OCI-LY1 (cell line): ENCODE results near the gene HOXA10.

Experiments used
- H2AFZ ChIP-seq: fragments of 200-600 bp; sonication (generic), shearing (Covaris generic); 2 replicates; pipeline ENCODE4 v1.6.0; 2014; ENCODE audit warnings: antibody characterized with exemption, mild to moderate bottlenecking, low read length
- H3F3A ChIP-seq: fragments of 200-600 bp; sonication (generic), shearing (Covaris generic); 2 replicates; pipeline ENCODE4 v1.6.0; 2014; ENCODE audit warnings: mild to moderate bottlenecking, antibody characterized with exemption, low read length, moderate library complexity; ENCODE audit not compliant: insufficient read depth
- H3K27ac ChIP-seq: fragments of 200-600 bp; sonication (generic); 2 replicates; pipeline ENCODE4 v1.5.1; 2014; ENCODE audit warnings: low read length, mixed run types, mild to moderate bottlenecking, low read depth; ENCODE audit not compliant: poor library complexity, severe bottlenecking
- H3K27me3 ChIP-seq: fragments of 200-600 bp; sonication (generic); 2 replicates; pipeline ENCODE4 v1.6.0; 2014; ENCODE audit warnings: antibody characterized with exemption, mild to moderate bottlenecking, low read length, moderate library complexity; ENCODE audit not compliant: insufficient read depth
- H3K36me3 ChIP-seq: fragments of 200-600 bp; sonication (generic); 2 replicates; pipeline ENCODE4 v1.6.1; 2014; ENCODE audit warnings: mild to moderate bottlenecking, antibody characterized with exemption, low read length, moderate library complexity, mixed read lengths; ENCODE audit not compliant: insufficient read depth
- H3K4me1 ChIP-seq: fragments of 200-600 bp; sonication (generic); 2 replicates; pipeline ENCODE4 v1.5.1; 2014; ENCODE audit warnings: mild to moderate bottlenecking, low read length, moderate library complexity; ENCODE audit not compliant: insufficient read depth, severe bottlenecking
- H3K4me2 ChIP-seq: fragments of 200-600 bp; sonication (generic), shearing (Covaris generic); 2 replicates; pipeline ENCODE4 v1.6.1; 2014; ENCODE audit warnings: low read length
- H3K4me3 ChIP-seq: fragments of 200-600 bp; sonication (generic); 2 replicates; pipeline ENCODE4 v1.5.1; 2014; ENCODE audit warnings: low read length, low read depth, mild to moderate bottlenecking, mixed read lengths; ENCODE audit not compliant: poor library complexity, severe bottlenecking
- H3K79me2 ChIP-seq: fragments of 200-600 bp; shearing (Covaris generic); 2 replicates; pipeline ENCODE4 v1.6.1; 2016; ENCODE audit warnings: mixed run types, low read length, mixed read lengths; ENCODE audit not compliant: insufficient read depth
- H3K9ac ChIP-seq: fragments of 200-600 bp; sonication (generic), shearing (Covaris generic); 2 replicates; pipeline ENCODE4 v1.6.1; 2014; ENCODE audit warnings: mild to moderate bottlenecking, low read length, mixed read lengths
- H3K9me2 ChIP-seq: fragments of 200-600 bp; sonication (generic), shearing (Covaris generic); 2 replicates; pipeline ENCODE4 v1.6.1; 2014; ENCODE audit warnings: low read depth, mild to moderate bottlenecking, low read length, mixed read lengths
- H3K9me3 ChIP-seq: fragments of 200-600 bp; shearing (Covaris generic); 2 replicates; pipeline ENCODE4 v1.6.1; 2014; ENCODE audit warnings: low read length, mixed read lengths
- H4K20me1 ChIP-seq: fragments of 200-600 bp; sonication (generic), shearing (Covaris generic); 2 replicates; pipeline ENCODE4 v1.6.0; 2016; ENCODE audit warnings: mild to moderate bottlenecking, low read length; ENCODE audit not compliant: insufficient read depth
- CTCF ChIP-seq: fragments of 200-600 bp; sonication (generic), shearing (Covaris generic); IDR thresholded peaks from 2 replicates; pipeline ENCODE4 v1.5.1; 2017; ENCODE audit warnings: mild to moderate bottlenecking, antibody characterized with exemption, low read length, moderate library complexity, mixed read lengths
- EZH2 ChIP-seq: fragments of 200-600 bp; sonication (generic), shearing (Covaris generic); IDR thresholded peaks from 2 replicates; pipeline ENCODE4 v1.8.0; 2017; ENCODE audit warnings: borderline replicate concordance, mixed run types, mild to moderate bottlenecking, antibody characterized with exemption, low read length, moderate library complexity, mixed read lengths

The HOXA10 gene

GRCh38 chr7:27188386-27189294 lies 14.5 kb upstream of the HOXA10 start:
- no peaks in the 10 kb centered on the region for H3K36me3 ChIP-seq
- H3K4me1 ChIP-seq, result peaks cover 18% of the 10 kb centered on the region
- H3K4me3 ChIP-seq, result no peak overlapping the region
- H3K9ac ChIP-seq, result no peak overlapping the region
- TF ChIP-seq EZH2, result no peak
- TF ChIP-seq CTCF, result no peak
- H4K20me1 ChIP-seq, result no peaks in the 10 kb centered on the region
- H3K9me3 ChIP-seq, result no peaks in the 10 kb centered on the region
- no peaks in the 10 kb centered on the region for H3K79me2 ChIP-seq
- H3K9me2 ChIP-seq, result no peaks in the 10 kb centered on the region
- no peak overlapping the region for H2AFZ ChIP-seq
- H3K27ac ChIP-seq, result no peak overlapping the region
- H3K4me2 ChIP-seq, result no peak overlapping the region
- H3F3A ChIP-seq, result no peaks in the 10 kb centered on the region
- peaks cover 22% of the 10 kb centered on the region for H3K27me3 ChIP-seq

- peaks cover 17% of the 10 kb centered on the region for H3K4me1 ChIP-seq
- no peaks in the 10 kb centered on the region for H3K9me3 ChIP-seq
- no peaks in the 10 kb centered on the region for H4K20me1 ChIP-seq
- TF ChIP-seq EZH2 (no peak), CTCF (no peak)
- H3K36me3 ChIP-seq, result no peaks in the 10 kb centered on the region
- peaks cover 22% of the 10 kb centered on the region for H3K27me3 ChIP-seq
- H3K4me3 ChIP-seq, result no peak overlapping the region
- H2AFZ ChIP-seq, result no peak overlapping the region
- no peak overlapping the region for H3K27ac ChIP-seq
- no peak overlapping the region for H3K9ac ChIP-seq
- no peaks in the 10 kb centered on the region for H3K79me2 ChIP-seq
- H3F3A ChIP-seq, result no peaks in the 10 kb centered on the region
- H3K4me2 ChIP-seq, result no peak overlapping the region
- no peaks in the 10 kb centered on the region for H3K9me2 ChIP-seq
Measured at GRCh38 chr7:27187475-27188385, 13.6 kb upstream of the HOXA10 start.

GRCh38 chr7:27186668-27187474 lies 12.8 kb upstream of the HOXA10 start:
- H3K36me3 ChIP-seq, result no peaks in the 10 kb centered on the region
- H3K9ac ChIP-seq, result no peak overlapping the region
- H3K27ac ChIP-seq, result no peak overlapping the region
- H3K9me2 ChIP-seq, result no peaks in the 10 kb centered on the region
- H3K79me2 ChIP-seq, result no peaks in the 10 kb centered on the region
- H3K4me2 ChIP-seq, result no peak overlapping the region
- H4K20me1 ChIP-seq, result no peaks in the 10 kb centered on the region
- peaks cover 16% of the 10 kb centered on the region for H3K4me1 ChIP-seq
- no peak overlapping the region for H3K4me3 ChIP-seq
- H3F3A ChIP-seq, result no peaks in the 10 kb centered on the region
- no peak overlapping the region for H2AFZ ChIP-seq
- no peaks in the 10 kb centered on the region for H3K9me3 ChIP-seq
- H3K27me3 ChIP-seq, result peaks cover 22% of the 10 kb centered on the region
- TF ChIP-seq EZH2 (no peak), CTCF (no peak)
